Caco-2 (cell line): ENCODE data around the gene TSHZ2. TPM values are rescaled to one million over a fixed set of nuclear protein-coding genes. Genes with fewer than 3 reads are reported as not detected.

Experiments
- BruUV-seq: library from RNA; stranded (reverse); fragments of 400-500 nt; replicated peaks from 2 replicates; lab custom pipeline; 2021; lab: Mats Ljungman, UMichigan
- CTCF ChIA-PET: fragments of 300-600 bp; sonication (Branson Sonifier 250); formaldehyde crosslinking; loops from one replicate; lab custom pipeline; 2022; ENCODE audit warnings: antibody characterized with exemption; lab: Charles Lee
- POLR2A ChIA-PET: fragments of 300-600 bp; sonication (Branson Sonifier 250); formaldehyde crosslinking; loops from one replicate; lab custom pipeline; 2022; ENCODE audit warnings: antibody characterized with exemption; lab: Charles Lee
- DNase-seq, 2 experiments: peaks; one replicate each; pipeline versions ENCODE4 v3.0.0 to v3.0.0-alpha.2; 2020 to 2022
- H3K27me3 ChIP-seq: replicated peaks from 2 replicates; pipeline ENCODE4 v1.6.0; 2011; ENCODE audit warnings: low read length; ENCODE audit not compliant: control insufficient read depth, insufficient read depth
- H3K36me3 ChIP-seq: 2 replicates; pipeline ENCODE4 v1.5.1; 2011; ENCODE audit warnings: low read length; ENCODE audit not compliant: control insufficient read depth, insufficient read depth
- H3K4me1 ChIP-seq: fragments of 250-450 bp; sonication (Bioruptor Pico); 2 replicates; pipeline ENCODE4 v1.5.1; 2020; ENCODE audit warnings: mild to moderate bottlenecking
- H3K4me3 ChIP-seq: 2 replicates; pipeline ENCODE4 v1.5.1; 2011; ENCODE audit warnings: low read depth, mild to moderate bottlenecking, control low read depth, low read length
- H3K9me3 ChIP-seq: fragments of 250-450 bp; sonication (Bioruptor Pico); 2 replicates; pipeline ENCODE4 v1.5.1; 2020; ENCODE audit warnings: mild to moderate bottlenecking, moderate library complexity
- H3K27ac Mint-ChIP-seq: one replicate; pipeline ENCODE4 v1.8.0; 2022; ENCODE audit warnings: mixed read lengths; ENCODE audit not compliant: unreplicated experiment
- H3K27me3 Mint-ChIP-seq: one replicate; pipeline ENCODE4 v1.8.0; 2022; ENCODE audit warnings: mixed read lengths; ENCODE audit not compliant: insufficient read depth, unreplicated experiment
- H3K36me3 Mint-ChIP-seq: one replicate; pipeline ENCODE4 v1.8.0; 2022; ENCODE audit warnings: mild to moderate bottlenecking, mixed read lengths; ENCODE audit not compliant: insufficient read depth, unreplicated experiment
- H3K4me1 Mint-ChIP-seq: one replicate; pipeline ENCODE4 v1.8.0; 2022; ENCODE audit warnings: low read depth, mixed read lengths; ENCODE audit not compliant: unreplicated experiment
- H3K4me3 Mint-ChIP-seq: one replicate; pipeline ENCODE4 v1.8.0; 2022; ENCODE audit warnings: mild to moderate bottlenecking, moderate library complexity, mixed read lengths; ENCODE audit not compliant: unreplicated experiment
- H3K9me3 Mint-ChIP-seq: one replicate; pipeline ENCODE4 v1.8.0; 2022; ENCODE audit warnings: mixed read lengths; ENCODE audit not compliant: unreplicated experiment
- CTCF ChIP-seq, 2 experiments: fragments of 200-600 bp in 1 of 2; IDR thresholded peaks; 1 replicate in 1 of 2; 2 replicates in 1 of 2; pipeline versions ENCODE4 v1.5.1 to v1.8.0; 2011 to 2022; ENCODE audit warnings: antibody characterized with exemption in 1 of 2, control low read depth in 1 of 2, inconsistent platforms in 1 of 2, low read depth in 1 of 2, low read length in 1 of 2, mild to moderate bottlenecking in 1 of 2, moderate library complexity in 1 of 2; ENCODE audit not compliant: insufficient read depth in 1 of 2, severe bottlenecking in 1 of 2, unreplicated experiment in 1 of 2
- intact Hi-C: fragments of 100-400 bp; cut with micrococcal nuclease; formaldehyde crosslinking; loops from one replicate; pipeline ENCODE4 v1.10.0; 2022; ENCODE audit not compliant: unreplicated experiment
- total RNA-seq: library from RNA; stranded (reverse); gene quantifications from 2 replicates; pipeline ENCODE4 v1.2.3, GENCODE V29; 2022

TSHZ2 gene
- total RNA-seq, 1 experiment from 2014 or later = 0.07 TPM

GRCh38 chr20:53454675-53455276 lies 482.6 kb downstream of the TSHZ2 start:
- no peak for TF ChIP-seq CTCF (IDR thresholded peaks at IDR 0.05; ENCODE audit: insufficient read depth in 1 of 2, low read depth in 1 of 2, low read length in 1 of 2, severe bottlenecking in 1 of 2, unreplicated experiment in 1 of 2)
- H3K4me3 Mint-ChIP-seq = no peak overlapping the region
- CTCF ChIA-PET = no interaction called here
- H3K9me3 Mint-ChIP-seq = peaks cover 43% of the 10 kb centered on the region
- Histone ChIP-seq H3K9me3 (peaks cover 22% of the 10 kb centered on the region), H3K36me3 (no peaks in the 10 kb centered on the region), H3K4me1 (no peaks in the 10 kb centered on the region), H3K27me3 (no peaks in the 10 kb centered on the region), H3K4me3 (no peak overlapping the region)
- H3K4me1 Mint-ChIP-seq = no peaks in the 10 kb centered on the region
- intact Hi-C loops = no loop called here
- H3K27me3 Mint-ChIP-seq = no peaks in the 10 kb centered on the region
- no TSS peak for BruUV-seq
- H3K36me3 Mint-ChIP-seq = peaks cover 7% of the 10 kb centered on the region
- no peak overlapping the region for H3K27ac Mint-ChIP-seq
- POLR2A ChIA-PET = no interaction called here
- no peak for DNase-seq

- no peaks in the 10 kb centered on the region for H3K27me3 Mint-ChIP-seq
- Histone ChIP-seq H3K27me3 (no peaks in the 10 kb centered on the region), H3K4me1 (no peaks in the 10 kb centered on the region), H3K9me3 (peaks cover 14% of the 10 kb centered on the region), H3K36me3 (no peaks in the 10 kb centered on the region), H3K4me3 (no peak overlapping the region)
- no TSS peak for BruUV-seq
- H3K36me3 Mint-ChIP-seq = no peaks in the 10 kb centered on the region
- H3K4me1 Mint-ChIP-seq = peaks cover 7% of the 10 kb centered on the region
- intact Hi-C loops = no loop called here
- no peak for TF ChIP-seq CTCF (IDR thresholded peaks at IDR 0.05; ENCODE audit: insufficient read depth in 1 of 2, low read depth in 1 of 2, low read length in 1 of 2, severe bottlenecking in 1 of 2, unreplicated experiment in 1 of 2)
- CTCF ChIA-PET = interaction anchor here (0.6 to 1.8 kb wide), 2 partner anchors 84 to 88 kb away, joined by 4 to 8 read pairs; no protein-coding TSS in a partner anchor
- POLR2A ChIA-PET = no interaction called here
- no peak for DNase-seq
- H3K9me3 Mint-ChIP-seq = peaks cover 9% of the 10 kb centered on the region
- H3K4me3 Mint-ChIP-seq = no peak overlapping the region
- peak overlapping the region; percentile 2 for H3K27ac Mint-ChIP-seq
Measured at GRCh38 chr20:53463101-53463972, 491.2 kb downstream of the TSHZ2 start.

- Mint-ChIP-seq H3K4me3 (no peak overlapping the region), H3K4me1 (peaks cover 7% of the 10 kb centered on the region), H3K9me3 (peaks cover 9% of the 10 kb centered on the region), H3K36me3 (no peaks in the 10 kb centered on the region), H3K27ac (no peak overlapping the region), H3K27me3 (no peaks in the 10 kb centered on the region)
- TF ChIP-seq CTCF (IDR thresholded peaks at IDR 0.05; ENCODE audit: insufficient read depth in 1 of 2, low read depth in 1 of 2, low read length in 1 of 2, severe bottlenecking in 1 of 2, unreplicated experiment in 1 of 2) = no peak
- Histone ChIP-seq H3K27me3 (no peaks in the 10 kb centered on the region), H3K36me3 (no peaks in the 10 kb centered on the region), H3K4me3 (no peak overlapping the region), H3K9me3 (peaks cover 10% of the 10 kb centered on the region), H3K4me1 (no peaks in the 10 kb centered on the region)
- ChIA-PET POLR2A (no interaction called here), CTCF (no interaction called here)
- no peak for DNase-seq
- intact Hi-C loops = no loop called here
- BruUV-seq = no TSS peak
Measured at GRCh38 chr20:53466279-53466678, 494.1 kb downstream of the TSHZ2 start.
